HepG2 (cell line): ENCODE measurements around the gene MDH2. TPM values are rescaled to one million over a fixed set of nuclear protein-coding genes. Genes with fewer than 3 reads are reported as not detected.

ENCODE experiments used
- CTCF ChIP-seq: sonication (generic); formaldehyde crosslinking; IDR thresholded peaks from 2 replicates; pipeline ENCODE4 v1.5.0; 2020; ENCODE audit warnings: mild to moderate bottlenecking, missing genetic modification reagents, moderate library complexity
- HIC2 ChIP-seq: sonication (generic); formaldehyde crosslinking; IDR thresholded peaks from 2 replicates; pipeline ENCODE4 v1.9.0; 2022; ENCODE audit warnings: low read depth, missing genetic modification reagents
- HNF1B ChIP-seq: sonication (generic); formaldehyde crosslinking; IDR thresholded peaks from 2 replicates; pipeline ENCODE4 v1.5.1; 2020; ENCODE audit warnings: mild to moderate bottlenecking, moderate library complexity, missing genetic modification reagents
- KDM2A ChIP-seq: sonication (generic); formaldehyde crosslinking; IDR thresholded peaks from 2 replicates; pipeline ENCODE4 v1.4.0; 2020; ENCODE audit warnings: low read depth, missing genetic modification reagents, borderline replicate concordance
- NR2F6 ChIP-seq, 2 experiments: IDR thresholded peaks; 2 replicates each; pipeline ENCODE4 v1.6.1; 2016; ENCODE audit warnings: antibody characterized with exemption in 1 of 2, mild to moderate bottlenecking in 1 of 2
- RARA ChIP-seq: IDR thresholded peaks from 2 replicates; pipeline ENCODE4 v1.6.1; 2016; ENCODE audit warnings: missing genetic modification reagents, missing compliant biosample characterization
- RXRB ChIP-seq: IDR thresholded peaks from 2 replicates; pipeline ENCODE4 v1.6.1; 2016; ENCODE audit warnings: borderline replicate concordance, missing genetic modification reagents, missing compliant biosample characterization
- ZFP62 ChIP-seq: sonication (generic); formaldehyde crosslinking; IDR thresholded peaks from 2 replicates; pipeline ENCODE4 v1.4.0; 2020; ENCODE audit warnings: missing genetic modification reagents
- ZNF318 ChIP-seq: sonication (generic); formaldehyde crosslinking; IDR thresholded peaks from 2 replicates; pipeline ENCODE4 v1.4.0; 2020; ENCODE audit warnings: mild to moderate bottlenecking, missing genetic modification reagents
- polyA plus RNA-seq, 8 experiments: library from polyadenylated mRNA; depleted of rRNA in 3 of 8; stranded (reverse) in 7 of 8; unstranded in 1 of 8; fragments of >200 nt; fragmentation: Illumina TruSeq in 4 of 8; extraction: Trizol in 4 of 8; gene quantifications; 2 replicates each; pipeline versions ENCODE4 v1.2.1 to v1.2.3, GENCODE V29; 2011 to 2016; ENCODE audit warnings: low read depth in 4 of 8, missing spikeins in 1 of 8, mixed read lengths in 1 of 8; ENCODE audit not compliant: insufficient read depth in 1 of 8
- total RNA-seq, 5 experiments: library from RNA; depleted of rRNA; stranded (reverse); fragments of >200 nt; fragmentation: Illumina TruSeq; extraction: Trizol; gene quantifications; 2 replicates each; pipeline ENCODE4 v1.2.3, GENCODE V29; 2016; ENCODE audit warnings: low read depth in 1 of 5

Gene MDH2
- total and polyA plus RNA-seq, 2 of the 13 experiments (the other 11 are each of a cell fraction or from before 2014, with no cell fraction given) = 81.4 to 90.3 TPM

- no peak for TF ChIP-seq ZNF318
- TF ChIP-seq CTCF (CRISPR knock-in tag) = peak; percentile 9; the same call in 1 of the 2 replicates
- TF ChIP-seq NR2F6 (IDR thresholded peaks at IDR 0.05) = peak; percentile 44; the same call in 1 of the 2 replicates
- TF ChIP-seq NR2F6 (CRISPR knock-in tag; IDR thresholded peaks at IDR 0.05) = no peak
- TF ChIP-seq ZFP62 (CRISPR knock-in tag) = no peak
- 0 out of 2 replicates have a peak, but pooled peaks have one; percentile 14 for TF ChIP-seq RXRB
- TF ChIP-seq RARA (CRISPR knock-in tag) = 0 out of 2 replicates have a peak, but pooled peaks have one; percentile 16
- peak; percentile 74; the same call in 1 of the 2 replicates for TF ChIP-seq HIC2 (CRISPR knock-in tag)
- TF ChIP-seq HNF1B (CRISPR knock-in tag) = 0 out of 2 replicates have a peak, but pooled peaks have one; percentile 22
- peak; percentile 38; the same call in 1 of the 2 replicates for TF ChIP-seq KDM2A (CRISPR knock-in tag)
Observed at GRCh38 chr7:76066716-76067503, 19.0 kb downstream of the MDH2 start (continued).
